Gastrocnemius medialis (tissue), 4 donors: ENCODE measurements around the gene SMLR1.

Experiments
- POLR2A ChIP-seq, 2 donors: fragments of 450-650 bp; IDR thresholded peaks; one replicate each; pipeline ENCODE4 v1.6.1; 2017; ENCODE audit warnings: antibody characterized with exemption in 2 of 2, mild to moderate bottlenecking in 2 of 2, moderate library complexity in 2 of 2
- TF ChIP-seq, protein P1 (sequence below), 5 experiments: fragments of 450-650 bp in 3 of 5; fragments of 200-600 bp in 2 of 5; sonication (generic) in 2 of 5; IDR thresholded peaks in 4 of 5; conservative IDR thresholded peaks in 1 of 5; 1 replicate in 4 of 5; 2 replicates in 1 of 5; pipeline ENCODE4 v1.5.1; 2016 to 2019; ENCODE audit warnings: antibody characterized with exemption in 5 of 5, mild to moderate bottlenecking in 3 of 5, moderate library complexity in 3 of 5

- TF ChIP-seq, protein P1, sequence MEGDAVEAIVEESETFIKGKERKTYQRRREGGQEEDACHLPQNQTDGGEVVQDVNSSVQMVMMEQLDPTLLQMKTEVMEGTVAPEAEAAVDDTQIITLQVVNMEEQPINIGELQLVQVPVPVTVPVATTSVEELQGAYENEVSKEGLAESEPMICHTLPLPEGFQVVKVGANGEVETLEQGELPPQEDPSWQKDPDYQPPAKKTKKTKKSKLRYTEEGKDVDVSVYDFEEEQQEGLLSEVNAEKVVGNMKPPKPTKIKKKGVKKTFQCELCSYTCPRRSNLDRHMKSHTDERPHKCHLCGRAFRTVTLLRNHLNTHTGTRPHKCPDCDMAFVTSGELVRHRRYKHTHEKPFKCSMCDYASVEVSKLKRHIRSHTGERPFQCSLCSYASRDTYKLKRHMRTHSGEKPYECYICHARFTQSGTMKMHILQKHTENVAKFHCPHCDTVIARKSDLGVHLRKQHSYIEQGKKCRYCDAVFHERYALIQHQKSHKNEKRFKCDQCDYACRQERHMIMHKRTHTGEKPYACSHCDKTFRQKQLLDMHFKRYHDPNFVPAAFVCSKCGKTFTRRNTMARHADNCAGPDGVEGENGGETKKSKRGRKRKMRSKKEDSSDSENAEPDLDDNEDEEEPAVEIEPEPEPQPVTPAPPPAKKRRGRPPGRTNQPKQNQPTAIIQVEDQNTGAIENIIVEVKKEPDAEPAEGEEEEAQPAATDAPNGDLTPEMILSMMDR (IDR thresholded peaks at IDR 0.05 in 4 of 5, conservative IDR thresholded peaks at IDR 0.05 in 1 of 5), result no peak
- no peak for TF ChIP-seq POLR2A (IDR thresholded peaks at IDR 0.05)
These were observed 12.2 kb downstream of the SMLR1 start for GRCh38 chr6:130839379-130839778.
